Activated naive CD4-positive, alpha-beta T cell treated with anti-CD3 and anti-CD28 coated beads for 36 hours (primary cell): ENCODE measurements around the gene ATP5MG. TPM values are rescaled to one million over a fixed set of nuclear protein-coding genes. Genes with fewer than 3 reads are reported as not detected.
"Not testable (repeated sequence)": the region's sequence is repeated elsewhere in the genome, so short reads cannot be mapped to it uniquely, and the experiment has no call there.

Source experiments
- CTCF ChIA-PET: fragments of 350-600 bp; sonication (Branson Sonifier 250); formaldehyde crosslinking; loops from one replicate; lab custom pipeline; 2021; ENCODE audit warnings: antibody characterized with exemption; lab: Charles Lee
- DNase-seq: peaks from one replicate; pipeline ENCODE4 v3.0.0-alpha.2; 2020
- H3K27ac Mint-ChIP-seq: one replicate; pipeline ENCODE4 v1.8.0; 2021; ENCODE audit warnings: mild to moderate bottlenecking, mixed read lengths
- H3K27me3 Mint-ChIP-seq: one replicate; pipeline ENCODE4 v1.8.0; 2021; ENCODE audit warnings: low read depth, mixed read lengths
- H3K36me3 Mint-ChIP-seq: one replicate; pipeline ENCODE4 v1.8.0; 2021; ENCODE audit warnings: low read depth, mixed read lengths
- H3K4me1 Mint-ChIP-seq: one replicate; pipeline ENCODE4 v1.8.0; 2021; ENCODE audit warnings: low read depth, mixed read lengths
- H3K4me3 Mint-ChIP-seq: one replicate; pipeline ENCODE4 v1.8.0; 2021; ENCODE audit warnings: mild to moderate bottlenecking, moderate library complexity, mixed read lengths
- H3K9me3 Mint-ChIP-seq: one replicate; pipeline ENCODE4 v1.8.0; 2021; ENCODE audit warnings: mixed read lengths
- intact Hi-C: fragments of 100-400 bp; cut with micrococcal nuclease; formaldehyde crosslinking; loops from one replicate; pipeline ENCODE4 v1.15.1; 2023
- total RNA-seq, 2 experiments: library from RNA; stranded (reverse); gene quantifications; one replicate each; pipeline ENCODE4 v1.2.3, GENCODE V29; 2021

The ATP5MG gene
- total RNA-seq, 2 experiments from 2014 or later: 279 to 284 TPM

DNA sequence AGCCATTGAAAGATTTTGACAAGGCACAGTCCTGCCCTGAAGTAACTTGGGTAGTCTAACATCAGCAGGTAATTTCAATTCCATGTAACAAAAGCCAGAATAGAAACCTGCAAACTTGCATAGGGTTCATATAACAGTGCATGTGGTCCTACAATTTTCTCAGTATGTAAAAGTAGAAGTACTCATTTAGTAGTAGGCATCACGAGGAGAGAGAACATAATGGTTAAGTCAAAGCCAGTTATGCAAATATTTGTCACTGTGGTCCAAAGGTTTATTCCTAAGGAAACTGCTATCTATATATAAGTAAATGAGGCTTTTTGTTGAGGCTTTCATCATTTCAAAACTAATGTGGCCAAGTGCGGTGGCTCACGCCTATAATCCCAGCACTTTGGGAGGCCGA is 10.1 kb downstream of the ATP5MG start:
- H3K4me1 Mint-ChIP-seq: no peaks in the 10 kb centered on the region
- H3K36me3 Mint-ChIP-seq: peaks cover 7% of the 10 kb centered on the region
- no peak overlapping the region for H3K27ac Mint-ChIP-seq
- no peak overlapping the region for H3K4me3 Mint-ChIP-seq
- intact Hi-C loops: no loop called here
- H3K9me3 Mint-ChIP-seq: no peaks in the 10 kb centered on the region
- DNase-seq: no peak
- CTCF ChIA-PET: no interaction called here
- H3K27me3 Mint-ChIP-seq: no peaks in the 10 kb centered on the region

DNA sequence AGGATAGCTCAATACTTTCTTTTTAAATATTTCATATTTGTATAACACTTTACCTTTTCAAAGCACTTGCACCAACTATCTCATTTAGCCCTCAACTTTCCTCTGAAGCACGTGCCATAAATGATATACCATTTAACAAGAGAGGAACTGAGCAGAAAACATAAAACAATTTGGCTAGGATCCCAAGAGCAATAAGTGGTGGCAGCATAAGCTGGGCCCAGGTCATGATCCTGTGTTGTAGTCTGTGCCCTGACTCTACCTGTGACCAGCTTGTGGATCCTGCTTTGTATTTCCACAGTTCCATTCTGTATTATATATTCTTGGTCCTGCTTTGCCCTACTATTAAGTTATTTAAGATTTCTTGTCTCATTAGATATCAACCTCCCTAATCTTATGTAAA is 11.5 kb downstream of the ATP5MG start:
- H3K27me3 Mint-ChIP-seq: no peaks in the 10 kb centered on the region
- H3K9me3 Mint-ChIP-seq: no peaks in the 10 kb centered on the region
- no peak overlapping the region for H3K4me3 Mint-ChIP-seq
- peaks cover 3% of the 10 kb centered on the region for H3K36me3 Mint-ChIP-seq
- intact Hi-C loops: no loop called here
- H3K27ac Mint-ChIP-seq: no peak overlapping the region
- no peak for DNase-seq
- CTCF ChIA-PET: interaction anchor here (1.9 kb wide), 1 partner anchor 17 kb away, joined by 4 read pairs; no protein-coding TSS in a partner anchor
- H3K4me1 Mint-ChIP-seq: no peaks in the 10 kb centered on the region

- CTCF ChIA-PET: interaction anchor here (0.5 kb wide), 1 partner anchor 130 kb away, joined by 3 read pairs; no protein-coding TSS in a partner anchor
- Mint-ChIP-seq H3K4me3 (no peak overlapping the region), H3K9me3 (no peaks in the 10 kb centered on the region), H3K36me3 (peaks cover 3% of the 10 kb centered on the region), H3K4me1 (no peaks in the 10 kb centered on the region), H3K27ac (no peak overlapping the region), H3K27me3 (no peaks in the 10 kb centered on the region)
- no peak for DNase-seq
- intact Hi-C loops: no loop called here
Observed at GRCh38 chr11:118415062-118415738, 13.8 kb downstream of the ATP5MG start.

GRCh38 chr11:118415739-118416068 is 14.3 kb downstream of the ATP5MG start:
- Mint-ChIP-seq H3K4me3 (no peak overlapping the region), H3K27ac (no peak overlapping the region), H3K4me1 (no peaks in the 10 kb centered on the region), H3K9me3 (no peaks in the 10 kb centered on the region), H3K27me3 (no peaks in the 10 kb centered on the region), H3K36me3 (no peaks in the 10 kb centered on the region)
- intact Hi-C loops: no loop called here
- DNase-seq: peak; percentile 25
- CTCF ChIA-PET: no interaction called here

DNA sequence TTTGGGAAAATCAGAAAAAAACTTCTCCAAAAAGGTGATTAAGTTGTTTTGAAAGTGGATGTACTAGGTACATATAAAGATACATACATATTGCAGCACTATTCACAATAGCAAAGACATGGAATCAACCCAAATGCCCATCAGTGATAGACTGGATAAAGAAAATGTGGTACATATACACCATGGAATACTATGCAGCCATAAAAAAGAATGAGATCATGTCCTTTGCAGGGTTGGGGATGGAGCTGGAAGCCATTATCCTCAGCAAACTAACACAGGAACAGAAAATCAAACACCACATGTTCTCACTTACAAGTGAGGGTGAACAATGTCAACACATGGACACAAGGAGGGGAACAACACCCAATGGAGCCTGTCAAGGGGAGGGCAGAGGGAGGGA is 15.5 kb downstream of the ATP5MG start:
- H3K27ac Mint-ChIP-seq, H3K4me3 Mint-ChIP-seq, H3K27me3 Mint-ChIP-seq, intact Hi-C loops, DNase-seq, H3K4me1 Mint-ChIP-seq, CTCF ChIA-PET, H3K36me3 Mint-ChIP-seq, H3K9me3 Mint-ChIP-seq: not testable (repeated sequence)

DNA sequence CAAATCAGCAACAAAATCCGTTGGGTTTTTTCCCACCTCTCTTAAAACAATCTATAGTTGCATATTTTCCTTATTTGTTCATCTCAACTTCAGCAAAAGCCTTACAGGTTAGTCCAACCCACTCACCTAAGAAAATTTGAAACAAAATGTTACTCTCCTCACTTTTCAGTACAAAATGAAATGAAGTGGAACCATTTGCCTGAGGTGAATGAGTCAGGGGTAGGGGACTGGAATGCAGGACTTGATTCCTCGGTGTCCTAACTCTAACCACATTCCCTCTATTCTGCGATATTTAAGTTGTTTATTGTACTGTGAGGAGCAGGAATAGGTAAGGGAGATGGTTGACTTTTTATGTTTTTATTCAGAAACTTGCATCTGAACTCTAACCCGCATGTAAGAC is 16.4 kb downstream of the ATP5MG start:
- Mint-ChIP-seq H3K36me3 (no peaks in the 10 kb centered on the region), H3K4me1 (no peaks in the 10 kb centered on the region), H3K9me3 (no peaks in the 10 kb centered on the region), H3K27ac (no peak overlapping the region), H3K4me3 (no peak overlapping the region), H3K27me3 (no peaks in the 10 kb centered on the region)
- DNase-seq: no peak
- intact Hi-C loops: no loop called here
- CTCF ChIA-PET: interaction anchor here (0.7 kb wide), 1 partner anchor 44 kb away, joined by 3 read pairs; no protein-coding TSS in a partner anchor

DNA sequence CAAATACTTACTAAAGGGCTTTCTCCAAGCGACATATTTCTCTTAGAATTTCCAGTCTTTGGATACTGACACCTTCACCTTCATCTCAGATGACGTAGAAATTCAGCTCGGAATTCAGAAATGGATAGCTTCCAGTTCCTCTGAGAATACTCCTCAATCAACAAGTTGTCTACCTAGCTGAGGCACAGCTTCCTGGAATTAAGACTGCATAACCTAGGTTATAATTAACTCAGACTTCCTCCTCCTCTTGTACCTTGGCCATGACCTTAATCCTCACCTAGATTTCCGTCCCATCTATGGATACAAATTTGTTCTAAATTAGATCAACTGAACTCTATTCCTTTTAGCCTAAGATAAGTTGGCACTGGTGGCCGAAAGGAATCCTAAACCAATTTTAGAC is 17.4 kb downstream of the ATP5MG start:
- CTCF ChIA-PET: no interaction called here
- Mint-ChIP-seq H3K4me3 (no peak overlapping the region), H3K27ac (no peak overlapping the region), H3K27me3 (no peaks in the 10 kb centered on the region), H3K36me3 (no peaks in the 10 kb centered on the region), H3K9me3 (no peaks in the 10 kb centered on the region), H3K4me1 (no peaks in the 10 kb centered on the region)
- intact Hi-C loops: no loop called here
- DNase-seq: no peak

GRCh38 chr11:118427707-118428106 is 26.3 kb downstream of the ATP5MG start:
- CTCF ChIA-PET: interaction anchor here (0.7 kb wide), 1 partner anchor 59 kb away, joined by 4 read pairs; no protein-coding TSS in a partner anchor
- Mint-ChIP-seq H3K4me1 (no peaks in the 10 kb centered on the region), H3K27me3 (no peaks in the 10 kb centered on the region), H3K9me3 (no peaks in the 10 kb centered on the region), H3K36me3 (no peaks in the 10 kb centered on the region), H3K4me3 (no peak overlapping the region), H3K27ac (no peak overlapping the region)
- DNase-seq: no peak
- intact Hi-C loops: no loop called here

GRCh38 chr11:118430956-118431355 is 29.6 kb downstream of the ATP5MG start:
- intact Hi-C loops: loop anchor here (10.0 kb wide), 1 partner anchor 444 kb away; no protein-coding TSS in a partner anchor
- H3K27ac Mint-ChIP-seq: no peak overlapping the region
- no peak for DNase-seq
- H3K9me3 Mint-ChIP-seq: no peaks in the 10 kb centered on the region
- H3K4me1 Mint-ChIP-seq: peaks cover 4% of the 10 kb centered on the region
- no peaks in the 10 kb centered on the region for H3K27me3 Mint-ChIP-seq
- no peak overlapping the region for H3K4me3 Mint-ChIP-seq
- CTCF ChIA-PET: interaction anchor here (0.6 to 2.0 kb wide), 8 partner anchors 11 to 259 kb away, joined by 3 to 8 read pairs (median 3); no protein-coding TSS in a partner anchor
- H3K36me3 Mint-ChIP-seq: no peaks in the 10 kb centered on the region

- Mint-ChIP-seq H3K9me3 (no peaks in the 10 kb centered on the region), H3K27ac (peak overlapping the region; percentile 1), H3K4me1 (peaks cover 9% of the 10 kb centered on the region), H3K4me3 (peak overlapping the region; percentile 90), H3K36me3 (peaks cover 5% of the 10 kb centered on the region), H3K27me3 (no peaks in the 10 kb centered on the region)
- CTCF ChIA-PET: interaction anchor here (1.0 to 2.2 kb wide), 2 partner anchors 54 to 58 kb away, joined by 3 to 9 read pairs; no protein-coding TSS in a partner anchor
- intact Hi-C loops: loop anchor here (1.0 to 10.0 kb wide), 3 partner anchors 9 to 441 kb away; no protein-coding TSS in a partner anchor
- no peak for DNase-seq
Observed at GRCh38 chr11:118434123-118434552, 32.7 kb downstream of the ATP5MG start.

- peak overlapping the region; percentile 90 for H3K4me3 Mint-ChIP-seq
- H3K27me3 Mint-ChIP-seq: no peaks in the 10 kb centered on the region
- no peaks in the 10 kb centered on the region for H3K9me3 Mint-ChIP-seq
- H3K27ac Mint-ChIP-seq: peak overlapping the region; percentile 91
- CTCF ChIA-PET: interaction anchor here (1.0 to 2.2 kb wide), 6 partner anchors 52 to 236 kb away, joined by 3 to 9 read pairs (median 4); no protein-coding TSS in a partner anchor
- peak; percentile 69 for DNase-seq
- intact Hi-C loops: loop anchor here (1.0 to 10.0 kb wide), 6 partner anchors 9 to 493 kb away; partner anchors contain the start of gene BCL9L
- peaks cover 5% of the 10 kb centered on the region for H3K36me3 Mint-ChIP-seq
- peaks cover 15% of the 10 kb centered on the region for H3K4me1 Mint-ChIP-seq
Observed at GRCh38 chr11:118434553-118435289, 33.3 kb downstream of the ATP5MG start.

DNA sequence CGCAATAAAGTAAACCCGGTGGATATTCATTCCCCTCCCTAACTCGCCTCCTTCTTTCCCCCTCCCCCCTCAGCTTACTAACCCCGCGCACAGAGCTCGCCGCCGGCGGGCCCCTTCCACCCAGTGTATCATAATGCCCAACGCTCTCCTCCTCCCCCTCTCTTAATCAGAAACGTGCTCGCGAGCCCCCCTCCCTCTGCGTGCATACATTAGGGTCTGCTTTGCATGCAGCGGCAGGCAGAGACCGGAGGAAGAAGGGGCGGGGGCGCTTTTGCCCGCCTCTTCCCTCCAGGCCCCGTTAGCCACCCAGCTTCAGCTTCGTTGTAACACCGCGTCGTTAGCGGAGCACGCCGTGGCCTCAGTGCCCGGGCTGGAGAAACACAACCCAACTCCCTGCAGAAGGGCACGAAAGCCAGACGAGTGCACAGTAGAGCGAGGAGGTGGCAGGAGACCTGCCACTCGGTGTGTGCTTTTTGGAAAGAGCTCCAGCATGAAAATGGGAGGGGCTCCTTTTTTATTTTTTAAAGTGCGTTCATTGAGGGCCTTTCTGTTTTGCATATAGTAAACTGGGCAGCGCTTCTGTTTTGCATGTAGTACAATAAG is 34.0 kb downstream of the ATP5MG start:
- peak; percentile 69 for DNase-seq
- H3K9me3 Mint-ChIP-seq: no peaks in the 10 kb centered on the region
- peaks cover 21% of the 10 kb centered on the region for H3K4me1 Mint-ChIP-seq
- peak overlapping the region; percentile 91 for H3K27ac Mint-ChIP-seq
- peaks cover 9% of the 10 kb centered on the region for H3K36me3 Mint-ChIP-seq
- peak overlapping the region; percentile 90 for H3K4me3 Mint-ChIP-seq
- intact Hi-C loops: loop anchor here (5.0 to 10.0 kb wide), 4 partner anchors 193 to 492 kb away; partner anchors contain the start of gene BCL9L
- H3K27me3 Mint-ChIP-seq: no peaks in the 10 kb centered on the region
- CTCF ChIA-PET: interaction anchor here (0.5 to 2.2 kb wide), 7 partner anchors 22 to 237 kb away, joined by 3 to 9 read pairs (median 4); no protein-coding TSS in a partner anchor
